HG03139 (cell line): ENCODE results near the gene RPN2.

Experiments
- ATAC-seq: cut with Tn5 transposase; IDR thresholded peaks from one replicate; pipeline ENCODE4 v1.9.1; 2021; ENCODE audit not compliant: unreplicated experiment

Gene RPN2

DNA sequence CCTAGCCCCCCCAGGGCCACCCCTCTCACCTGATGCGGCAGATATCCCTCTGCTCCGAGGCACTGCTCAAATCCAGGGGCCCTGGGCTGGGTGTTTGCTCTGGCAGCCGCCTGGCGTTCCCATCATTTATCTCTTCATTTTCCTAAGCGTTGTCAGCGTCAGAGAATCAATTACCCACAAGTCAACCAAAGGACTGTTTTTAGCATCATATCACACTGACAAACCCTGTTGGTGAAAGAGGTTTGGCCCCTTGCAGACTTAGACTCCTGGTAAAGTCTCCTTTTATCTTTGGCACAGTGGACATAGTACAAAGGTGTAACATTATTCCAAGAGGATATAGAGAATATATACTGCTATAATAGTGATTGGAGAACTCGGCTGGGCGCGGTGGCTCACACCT is 82.6 kb downstream of the RPN2 start, which contains the start of gene GHRH:
Gene GHRH, minus strand, starts transcription at position 101 of the 400 bp plus-strand sequence. CDS start 4,925 bp downstream, outside the sequence.
- ATAC-seq = no peak

DNA sequence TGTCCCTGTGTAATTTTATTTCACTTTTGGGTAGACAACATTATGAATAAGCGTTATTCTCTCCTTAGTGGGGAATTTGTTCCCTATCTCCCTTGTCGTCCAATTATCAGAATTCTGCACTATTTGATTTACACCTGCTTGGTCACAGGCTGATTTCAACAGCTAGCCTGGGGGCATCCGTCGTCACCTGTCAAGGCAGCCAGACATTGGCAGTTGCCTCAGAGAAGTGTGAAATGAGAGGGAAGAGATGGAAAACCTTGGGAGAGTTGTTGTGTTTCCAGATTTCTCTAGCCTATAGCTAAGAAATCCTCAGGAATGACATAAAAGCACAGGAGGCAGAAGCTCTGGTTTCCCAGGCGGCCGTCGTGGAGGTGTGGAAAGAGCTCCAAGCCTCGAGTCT is 83.4 kb downstream of the RPN2 start:
- no peak for ATAC-seq

DNA sequence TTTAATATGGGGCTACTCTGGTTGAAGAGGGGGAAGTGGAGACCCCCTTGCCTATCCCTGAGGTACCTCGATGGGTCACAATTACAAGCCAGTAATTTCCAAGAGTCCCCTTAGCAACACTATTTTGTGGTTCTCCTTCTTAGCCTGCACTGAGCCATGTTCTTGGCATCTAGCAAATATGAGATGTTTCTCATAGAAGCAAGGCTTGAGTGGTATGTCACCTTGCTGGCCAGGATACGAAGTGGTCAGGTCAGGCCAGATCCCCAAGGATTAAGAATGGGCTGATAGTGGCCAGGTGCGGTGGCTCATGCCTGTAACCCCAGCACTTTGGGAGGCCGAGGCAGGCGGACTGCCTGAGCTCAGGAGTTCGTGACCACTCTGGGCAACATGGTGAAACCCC is 84.6 kb downstream of the RPN2 start:
- no peak for ATAC-seq

DNA sequence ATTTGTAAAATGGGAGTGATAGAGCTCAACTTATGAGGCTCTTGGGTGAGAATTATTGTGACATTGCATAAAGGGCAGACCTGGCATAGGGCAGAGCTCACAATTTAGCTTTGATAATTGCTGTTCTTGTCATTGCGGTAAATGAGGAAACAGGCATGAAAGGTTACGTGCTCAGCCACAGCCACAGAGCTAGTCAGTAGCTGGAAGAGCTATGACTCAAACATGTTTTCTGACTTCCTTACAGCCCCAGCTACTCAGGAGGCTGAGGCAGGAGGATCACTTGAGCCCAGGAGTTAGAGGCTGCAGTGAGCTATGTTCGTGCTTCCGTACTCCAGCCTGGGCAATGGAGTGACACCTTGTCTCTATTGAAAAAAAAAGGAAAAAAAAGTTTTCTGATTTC is 86.0 kb downstream of the RPN2 start:
- no peak for ATAC-seq

DNA sequence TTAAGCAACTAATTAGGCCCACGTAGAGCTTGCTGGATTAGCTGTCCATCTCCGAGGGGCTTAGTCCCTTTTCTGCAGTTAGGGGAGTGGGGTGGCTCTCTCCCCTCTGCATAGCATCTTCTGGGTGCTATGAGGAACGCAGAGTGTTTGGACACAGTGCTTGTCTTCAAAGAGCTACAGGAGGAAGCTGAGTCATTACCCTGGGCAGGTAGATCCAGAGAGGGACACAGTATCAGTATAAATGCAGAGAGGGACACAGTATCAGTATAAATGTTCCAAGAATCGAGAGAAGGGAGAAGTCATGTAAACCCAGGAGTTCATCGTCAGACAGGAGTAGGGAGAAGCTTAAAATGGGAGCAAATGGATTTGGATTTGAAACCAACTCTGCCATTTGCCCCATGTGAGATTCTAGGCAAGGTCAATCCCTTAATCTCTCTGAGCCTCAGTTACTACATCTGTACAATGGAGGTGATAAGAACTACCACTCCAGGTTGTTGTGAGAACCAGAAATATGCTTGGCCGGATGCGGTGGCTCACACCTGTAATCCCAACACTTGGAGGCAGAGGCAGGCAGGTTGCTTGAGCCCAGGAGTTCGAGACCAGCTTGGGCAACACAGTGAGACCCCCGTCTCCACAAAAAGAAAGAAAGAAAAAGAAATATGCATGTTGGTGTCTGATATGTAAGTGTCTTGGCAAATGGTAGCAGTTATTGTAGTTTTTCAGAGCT is 88.0 kb downstream of the RPN2 start:
- ATAC-seq = no peak

- ATAC-seq = no peak
These were observed 88.7 kb downstream of the RPN2 start for GRCh38 chr20:37267667-37268313.

GRCh38 chr20:37270576-37271420 is 91.7 kb downstream of the RPN2 start:
- ATAC-seq = no peak

DNA sequence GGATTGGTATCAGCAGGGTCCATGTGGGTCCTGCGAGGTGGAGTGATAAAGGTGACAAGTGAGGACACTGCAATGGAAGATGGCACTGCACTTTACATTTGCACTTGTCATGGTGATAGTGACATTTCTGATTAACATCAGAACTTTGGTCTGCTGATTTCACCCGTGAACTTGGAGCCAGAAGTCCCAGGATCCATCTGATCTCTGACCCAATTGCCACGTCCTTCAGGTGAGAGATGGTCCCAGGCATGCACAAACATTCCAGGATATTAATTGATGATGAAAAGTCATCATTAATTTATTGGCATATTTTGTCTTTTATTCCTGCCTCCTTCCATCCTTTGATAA is 92.3 kb downstream of the RPN2 start:
- no peak for ATAC-seq

GRCh38 chr20:37273988-37274387 is 94.9 kb downstream of the RPN2 start:
- no peak for ATAC-seq

GRCh38 chr20:37274851-37275524 is 95.9 kb downstream of the RPN2 start:
- ATAC-seq = no peak

DNA sequence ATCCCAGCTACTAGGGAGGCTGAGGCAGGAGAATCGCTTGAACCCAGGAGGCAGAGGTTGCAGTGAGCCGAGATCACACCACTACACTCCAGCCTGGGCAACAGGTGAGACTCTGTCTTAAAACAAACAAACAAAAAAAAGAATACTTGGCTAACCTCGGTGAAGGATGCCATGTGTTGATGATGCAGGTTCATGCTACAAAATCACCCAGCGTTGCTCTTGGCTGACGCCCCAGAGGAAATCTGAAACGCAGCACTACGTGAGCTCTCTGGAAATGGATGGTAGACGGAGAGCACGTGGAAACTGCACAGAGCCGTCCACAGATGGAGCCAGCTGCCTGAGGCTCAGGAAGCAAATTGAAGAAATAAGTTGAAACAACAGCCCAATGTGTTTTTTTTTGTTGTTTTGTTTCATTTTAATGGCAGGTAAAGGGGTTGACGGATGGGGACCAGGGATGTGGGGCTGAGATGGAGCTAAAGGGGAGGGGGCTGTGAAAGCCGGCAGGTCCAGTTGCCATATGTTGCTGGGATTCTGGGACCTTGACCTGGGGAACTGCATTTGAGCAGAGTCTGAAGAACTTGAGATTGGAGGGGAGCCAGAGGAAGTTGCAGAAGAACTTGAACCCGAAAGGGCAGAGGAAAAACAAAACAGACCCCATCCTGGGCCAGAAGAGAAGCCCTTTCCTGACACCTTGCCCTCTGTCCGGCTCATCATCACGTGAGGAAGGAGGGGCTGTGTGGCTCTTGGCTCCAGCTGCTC is 97.5 kb downstream of the RPN2 start:
- ATAC-seq = no peak

DNA sequence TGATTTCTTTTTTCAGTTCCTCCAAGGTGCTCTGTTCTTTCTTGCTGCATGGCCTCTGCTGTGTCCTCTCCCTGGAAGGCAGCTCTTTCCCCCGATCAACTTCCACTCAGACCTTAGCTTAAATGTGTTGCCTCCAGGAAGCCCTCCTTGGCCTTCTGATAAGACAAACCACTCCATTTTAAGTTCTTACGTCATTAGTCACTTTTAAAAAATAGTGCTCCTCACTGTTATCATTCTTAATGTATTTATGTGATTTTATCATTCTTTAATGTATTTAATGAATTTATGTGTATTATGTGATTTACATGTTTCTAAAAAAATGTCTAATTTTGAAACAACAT is 98.1 kb downstream of the RPN2 start:
- ATAC-seq = no peak

DNA sequence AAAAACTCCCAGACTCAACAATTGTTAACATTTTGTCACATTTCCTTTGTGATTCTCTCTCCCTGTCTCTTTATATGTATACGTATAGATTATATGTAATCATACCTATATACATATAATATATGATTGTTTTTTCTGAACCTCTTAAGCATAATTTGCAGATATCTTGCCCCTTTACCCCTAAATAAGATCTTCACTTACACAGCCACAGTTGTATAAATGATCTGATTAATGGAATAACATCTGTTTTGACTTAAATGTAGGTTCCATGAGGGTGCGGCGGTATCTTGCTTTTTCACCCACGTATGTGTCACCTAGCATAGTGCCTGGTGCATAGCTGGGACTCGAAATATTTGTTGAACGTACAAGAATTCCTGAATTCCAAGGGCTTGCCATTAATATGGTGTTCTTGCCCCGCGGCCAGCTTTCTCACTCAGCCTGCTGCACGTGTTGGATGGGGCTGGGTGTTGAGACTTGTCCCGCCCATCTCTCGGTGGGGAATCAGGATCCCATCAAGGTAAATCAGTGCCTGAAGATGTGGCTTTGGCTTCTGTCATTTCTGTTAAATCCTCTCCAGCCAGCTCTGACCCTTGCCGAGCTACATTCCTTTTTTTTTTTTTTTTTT is 99.9 kb downstream of the RPN2 start:
- no peak for ATAC-seq

DNA sequence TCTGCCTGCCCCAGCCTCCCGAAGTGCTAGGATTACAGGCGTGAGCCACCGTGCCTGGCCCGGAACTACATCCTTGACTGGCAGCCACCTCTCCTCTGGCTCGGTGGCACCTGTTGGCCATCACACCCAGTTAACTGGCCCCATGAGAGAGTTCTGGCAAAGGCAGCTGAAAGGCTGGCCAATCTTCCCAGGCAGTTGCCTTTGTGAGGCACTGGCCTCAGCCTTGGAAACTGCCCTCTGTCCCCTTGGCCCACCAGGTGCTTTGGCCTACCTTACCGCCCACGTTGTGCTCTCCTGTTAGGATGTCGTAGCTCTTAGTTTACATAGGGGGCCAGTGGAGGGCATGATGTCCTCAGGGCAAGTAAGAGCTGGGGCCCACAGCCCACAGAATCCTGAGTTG is 100.7 kb downstream of the RPN2 start:
- ATAC-seq = no peak

GRCh38 chr20:37280403-37280802 is 101.3 kb downstream of the RPN2 start:
- no peak for ATAC-seq

GRCh38 chr20:37282556-37282955 is 103.4 kb downstream of the RPN2 start:
- ATAC-seq = no peak

- no peak for ATAC-seq
These were observed 104.5 kb downstream of the RPN2 start for GRCh38 chr20:37283530-37284195.

DNA sequence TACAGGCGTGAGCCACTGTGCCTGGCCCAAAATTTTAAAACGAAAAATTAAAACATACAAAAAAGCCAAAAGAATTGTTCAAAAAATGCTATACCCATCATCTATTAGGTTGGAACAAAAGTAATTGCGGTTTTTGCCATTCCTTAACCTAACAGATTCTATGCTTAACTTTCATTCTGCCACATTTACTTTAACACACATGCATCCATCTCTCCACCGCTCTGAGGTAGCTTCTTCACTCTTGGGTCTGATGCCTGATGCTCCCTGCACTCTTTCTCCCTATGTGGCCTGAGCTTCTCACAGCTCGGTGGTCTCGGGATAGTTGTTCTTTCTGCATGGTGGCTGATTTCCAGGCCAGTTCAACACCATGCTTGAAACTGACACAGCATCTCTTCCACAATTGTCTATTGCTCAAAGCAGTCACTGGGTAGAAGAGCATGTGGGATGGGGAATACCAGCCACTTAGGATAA is 105.6 kb downstream of the RPN2 start:
- no peak for ATAC-seq

GRCh38 chr20:37285664-37286374 is 106.7 kb downstream of the RPN2 start:
- no peak for ATAC-seq
